HuH-7 (cell line): ENCODE results near the gene SPO11.

Source experiments
- DNase-seq: peaks from one replicate; pipeline ENCODE4 v3.0.0; 2011; ENCODE audit warnings: low spot score

Gene SPO11, protein sequence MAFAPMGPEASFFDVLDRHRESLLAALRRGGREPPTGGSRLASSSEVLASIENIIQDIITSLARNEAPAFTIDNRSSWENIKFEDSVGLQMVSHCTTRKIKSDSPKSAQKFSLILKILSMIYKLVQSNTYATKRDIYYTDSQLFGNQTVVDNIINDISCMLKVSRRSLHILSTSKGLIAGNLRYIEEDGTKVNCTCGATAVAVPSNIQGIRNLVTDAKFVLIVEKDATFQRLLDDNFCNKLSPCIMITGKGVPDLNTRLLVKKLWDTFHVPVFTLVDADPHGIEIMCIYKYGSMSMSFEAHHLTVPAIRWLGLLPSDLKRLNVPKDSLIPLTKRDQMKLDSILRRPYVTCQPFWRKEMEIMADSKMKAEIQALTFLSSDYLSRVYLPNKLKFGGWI

DNA sequence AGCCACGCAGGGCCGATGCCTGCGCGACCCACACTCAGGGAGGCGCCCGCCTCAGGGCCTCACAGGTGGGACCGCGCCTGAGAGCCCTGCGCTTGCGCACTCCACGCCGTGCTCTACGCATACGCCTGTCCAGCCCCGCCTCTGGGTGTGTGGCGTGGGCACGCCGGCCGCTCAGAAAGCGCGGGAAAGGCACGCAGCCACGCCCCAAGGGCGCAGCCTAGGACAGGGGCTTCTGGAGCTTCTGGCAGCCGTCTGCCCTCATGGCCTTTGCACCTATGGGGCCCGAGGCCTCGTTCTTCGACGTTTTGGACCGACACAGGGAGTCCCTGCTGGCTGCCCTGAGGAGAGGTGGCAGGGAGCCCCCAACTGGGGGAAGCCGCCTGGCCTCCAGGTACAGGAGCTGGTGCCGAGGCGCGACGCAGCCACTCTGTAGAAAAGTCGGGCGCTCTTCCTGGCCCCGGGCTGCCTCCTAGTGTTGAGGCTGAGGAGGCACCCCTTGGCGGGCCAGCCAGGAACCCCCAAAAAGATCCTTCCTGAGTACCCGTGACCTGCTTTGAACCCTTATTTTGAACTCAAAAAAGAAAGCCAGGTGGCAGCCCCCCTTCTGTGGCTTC lies at the start of gene SPO11:
TSS of gene SPO11 (plus strand) at position 196 of the 614 bp plus-strand sequence. CDS start at position 261, 65 bp downstream.
- no peak for DNase-seq

GRCh38 chr20:57280221-57280620 lies 49.4 kb upstream of the SPO11 start:
- DNase-seq, result no peak

DNA sequence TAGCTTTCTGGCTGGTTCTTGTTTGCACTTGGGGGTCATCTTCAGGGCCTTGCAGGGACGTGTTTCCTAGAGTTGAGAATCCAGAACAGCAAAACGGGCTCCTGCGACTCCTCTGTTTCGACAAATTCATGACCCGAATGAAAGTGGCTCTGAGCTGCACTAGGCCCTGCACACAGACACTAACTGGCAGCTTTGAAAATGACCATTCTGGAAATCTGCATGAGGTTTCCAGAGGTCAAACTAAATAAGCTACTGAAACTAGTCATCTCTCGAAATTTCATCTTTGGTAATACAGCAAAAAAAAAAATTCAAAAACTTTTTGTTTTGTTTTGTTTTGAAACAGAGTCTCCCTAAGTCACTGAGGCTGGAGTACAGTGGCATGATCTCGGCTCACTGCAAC lies 47.7 kb upstream of the SPO11 start:
- DNase-seq, result no peak

DNA sequence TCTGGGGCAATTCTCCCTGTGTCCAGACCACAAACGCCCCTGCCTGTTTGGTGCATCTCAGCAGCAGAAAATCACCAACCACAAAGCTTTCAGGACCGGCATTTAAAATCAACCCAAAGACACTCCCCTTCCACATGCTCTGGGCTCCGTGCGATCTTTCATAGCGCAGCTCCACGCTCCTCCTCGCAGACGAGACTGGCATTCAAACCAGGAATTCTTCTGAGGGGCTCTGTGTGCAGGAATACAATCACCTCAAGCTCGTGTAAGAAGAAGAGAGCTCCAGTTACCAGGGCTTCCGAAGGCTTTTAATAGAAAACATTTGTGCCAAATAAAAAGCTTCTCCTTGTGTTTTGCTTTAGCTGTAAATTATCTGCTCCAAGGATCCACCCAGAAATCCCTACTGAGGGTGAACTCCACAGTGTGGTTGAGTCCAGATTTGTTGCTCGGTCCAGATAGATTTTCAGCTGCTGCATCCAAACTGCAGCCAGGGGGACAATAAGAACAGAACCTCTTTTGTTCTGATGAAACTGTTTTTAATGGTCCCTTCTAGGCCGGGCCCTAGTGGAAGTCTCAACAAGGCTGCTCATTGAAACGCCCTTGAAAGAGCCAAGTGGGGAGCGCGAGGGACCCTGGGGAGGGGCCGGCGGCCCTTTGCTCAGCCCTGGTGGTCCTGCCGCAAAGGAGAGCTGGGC lies 46.8 kb upstream of the SPO11 start:
- no peak for DNase-seq

- no peak for DNase-seq
Observed at GRCh38 chr20:57283860-57284259, 45.7 kb upstream of the SPO11 start.

DNA sequence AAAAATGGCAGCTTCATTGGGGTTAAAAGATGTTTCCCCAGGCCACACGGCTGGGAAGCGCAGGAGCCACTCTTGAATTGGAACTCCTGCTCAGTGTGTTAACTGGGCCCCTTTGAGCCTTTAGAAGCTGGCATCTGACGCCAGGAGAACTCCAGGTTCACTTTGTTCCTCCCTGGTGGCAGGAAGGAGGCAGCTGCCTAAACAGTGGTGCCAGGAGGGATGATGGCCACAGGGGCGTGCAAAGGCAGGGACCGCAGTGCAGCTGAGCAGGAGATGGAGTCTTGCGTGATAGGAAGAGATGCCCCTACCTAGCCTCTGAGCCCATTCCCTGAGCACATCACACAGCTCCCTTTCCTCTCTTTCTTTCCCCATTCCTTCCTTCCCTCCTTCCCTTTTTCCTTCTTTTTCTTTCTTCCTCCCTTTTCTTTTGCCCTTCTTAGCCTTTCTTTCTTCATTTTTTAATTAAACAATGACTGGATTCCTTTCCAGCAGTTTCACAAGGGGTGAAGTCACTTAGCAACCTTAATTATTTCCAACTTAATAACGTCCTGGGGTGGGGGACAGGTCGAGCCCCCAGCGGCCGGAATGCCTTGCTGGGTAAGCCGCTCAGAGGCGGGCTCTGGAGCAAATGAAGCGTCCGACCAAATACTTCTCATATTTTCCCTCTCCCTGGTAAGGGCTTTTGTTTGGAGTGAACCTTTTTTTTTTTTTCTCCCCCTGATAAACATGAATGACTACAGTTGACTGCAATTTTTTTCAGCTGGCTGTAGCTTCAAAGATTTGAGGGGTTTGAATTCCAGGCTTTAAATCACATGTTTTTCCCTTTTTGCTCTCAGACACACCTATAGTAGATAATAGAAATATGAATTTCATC lies 42.4 kb upstream of the SPO11 start:
- no peak for DNase-seq

GRCh38 chr20:57287901-57288300 lies 41.7 kb upstream of the SPO11 start:
- no peak for DNase-seq

GRCh38 chr20:57288651-57289277 lies 40.8 kb upstream of the SPO11 start:
- DNase-seq, result no peak

DNA sequence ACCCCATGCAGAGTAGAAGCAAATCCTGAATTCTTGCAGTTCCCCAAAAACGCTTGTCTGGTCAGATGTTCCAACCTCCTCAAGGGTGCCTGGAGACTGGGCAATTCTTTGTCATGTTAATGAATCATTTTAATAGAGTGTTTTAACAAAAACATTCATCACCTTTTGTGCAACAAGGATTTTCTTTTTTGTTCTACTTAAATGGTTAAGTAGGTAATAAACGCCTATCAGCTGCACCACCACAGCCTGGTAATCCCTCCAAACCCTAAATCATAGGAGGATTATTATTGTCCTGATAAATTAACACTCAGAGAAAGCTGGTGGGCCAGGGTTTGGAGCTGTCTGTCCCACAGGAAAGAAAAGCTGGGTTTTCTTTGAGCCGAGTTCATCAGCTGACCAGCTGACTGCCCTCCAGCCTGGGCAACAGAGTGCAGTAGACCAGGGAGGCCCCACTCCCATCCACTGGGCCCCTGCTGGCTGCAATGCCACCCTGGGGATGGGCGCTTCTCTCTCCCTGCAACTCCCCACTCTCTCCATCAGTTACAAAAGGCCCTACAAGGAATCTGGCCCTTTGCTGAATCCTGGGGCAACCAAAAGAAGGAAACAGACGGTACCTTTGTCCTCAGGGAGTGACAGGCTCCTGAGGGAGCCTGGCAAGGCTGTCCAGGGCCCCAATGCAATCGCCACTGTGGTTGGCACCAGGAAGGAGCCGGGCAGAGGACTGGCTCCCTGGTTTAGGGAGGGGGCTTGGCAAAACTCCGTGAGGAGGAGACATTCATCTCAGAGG lies 40.0 kb upstream of the SPO11 start:
- DNase-seq, result no peak

- no peak for DNase-seq
Observed at GRCh38 chr20:57290178-57290484, 39.5 kb upstream of the SPO11 start.

DNA sequence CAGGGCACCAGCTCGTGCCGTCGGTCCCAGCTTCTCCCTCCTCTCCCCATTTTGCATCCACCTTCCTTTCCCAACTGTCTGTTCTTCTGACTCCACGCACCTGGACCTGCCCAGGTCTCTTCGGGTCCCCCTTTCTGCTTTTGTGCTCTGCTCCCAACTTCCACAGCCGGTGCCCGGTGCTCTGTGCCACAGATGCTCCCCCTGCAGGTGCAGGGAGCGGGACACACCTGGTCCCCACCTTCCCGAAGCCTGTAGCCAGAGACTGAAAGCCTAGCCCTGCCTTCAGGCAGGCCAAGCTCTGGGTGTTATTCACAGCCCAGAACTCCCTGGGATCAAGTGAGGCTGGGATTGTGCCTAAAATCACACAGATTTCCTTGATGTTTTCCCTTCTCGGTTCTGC lies 38.6 kb upstream of the SPO11 start:
- DNase-seq, result no peak

- no peak for DNase-seq
Observed at GRCh38 chr20:57291694-57292093, 37.9 kb upstream of the SPO11 start.

DNA sequence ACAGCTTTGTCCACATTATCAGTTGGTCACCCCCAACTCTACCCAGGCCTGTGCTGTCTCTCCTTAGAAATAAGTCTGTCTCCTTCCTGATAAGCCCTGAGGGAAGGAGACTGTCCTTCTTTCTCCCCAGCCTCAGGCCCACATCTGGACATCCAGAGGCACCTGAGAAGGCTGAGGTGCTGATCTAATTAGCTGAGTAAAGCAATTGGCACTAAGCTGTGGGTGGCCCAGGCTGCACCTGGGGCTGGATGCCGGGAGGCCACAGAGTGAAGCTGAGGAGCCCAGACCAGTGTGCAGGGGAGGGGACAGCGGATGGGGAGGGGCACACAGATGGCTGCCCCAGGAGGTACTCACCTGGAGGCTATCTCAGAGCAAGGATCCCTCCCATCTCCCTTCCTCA lies 37.0 kb upstream of the SPO11 start:
- DNase-seq, result no peak

GRCh38 chr20:57293995-57294394 lies 35.6 kb upstream of the SPO11 start:
- no peak for DNase-seq

DNA sequence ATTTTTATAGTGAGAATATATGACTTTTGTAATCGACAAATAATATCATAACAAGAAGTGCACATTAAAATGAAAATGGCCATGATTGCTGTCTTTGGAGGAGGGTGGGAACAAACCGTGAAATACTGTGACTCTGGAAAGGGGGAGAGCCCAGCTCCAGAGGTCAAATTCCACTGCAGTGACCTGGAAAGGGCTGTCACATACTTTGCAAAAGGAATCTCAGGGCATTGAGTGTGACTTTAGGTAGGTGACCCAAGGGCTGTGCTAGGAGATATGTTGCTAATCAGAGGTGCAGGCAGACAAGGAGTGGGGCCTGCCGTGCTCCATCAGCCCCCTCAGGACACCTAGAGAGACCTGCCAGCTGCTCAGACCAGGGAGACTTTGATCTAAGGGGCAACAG lies 35.1 kb upstream of the SPO11 start:
- DNase-seq, result no peak

DNA sequence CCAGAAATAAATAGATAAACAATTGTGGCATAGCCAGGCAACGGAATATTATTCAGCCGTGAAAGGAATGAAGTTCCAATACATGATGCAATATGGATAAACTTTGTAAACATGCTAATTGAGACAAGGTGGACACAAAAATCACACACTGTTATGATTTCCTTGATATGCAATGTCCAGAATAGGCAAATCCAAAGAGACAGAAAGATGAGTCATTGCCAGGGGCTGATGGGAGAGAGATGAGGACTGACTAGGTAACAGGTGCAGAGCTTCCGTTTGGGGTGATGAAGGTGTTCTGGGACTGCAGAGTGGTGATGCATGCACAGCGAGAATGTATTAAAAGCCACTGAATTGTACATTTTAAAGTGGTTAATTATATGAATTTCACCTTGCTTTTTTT lies 31.1 kb upstream of the SPO11 start:
- no peak for DNase-seq

DNA sequence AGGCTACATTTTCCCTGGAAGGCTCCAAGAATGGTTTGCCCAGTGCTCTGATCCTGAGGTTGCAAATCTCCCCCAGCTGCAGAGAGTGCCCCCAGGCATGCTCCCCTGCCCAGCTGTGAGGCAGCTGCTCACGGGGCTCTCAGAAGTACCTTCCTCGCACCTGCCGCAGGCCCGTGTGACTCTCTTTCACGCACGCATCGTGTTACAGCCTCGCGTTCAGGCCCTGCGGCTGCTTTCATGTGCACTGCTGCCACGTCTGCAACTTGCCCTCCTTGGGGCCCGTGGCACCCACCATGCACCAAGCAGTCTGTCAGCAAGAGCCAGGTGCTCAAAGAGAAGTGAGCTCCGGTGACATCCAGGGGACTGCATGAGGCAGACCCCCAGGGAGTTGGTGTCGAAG lies 28.6 kb upstream of the SPO11 start:
- no peak for DNase-seq

DNA sequence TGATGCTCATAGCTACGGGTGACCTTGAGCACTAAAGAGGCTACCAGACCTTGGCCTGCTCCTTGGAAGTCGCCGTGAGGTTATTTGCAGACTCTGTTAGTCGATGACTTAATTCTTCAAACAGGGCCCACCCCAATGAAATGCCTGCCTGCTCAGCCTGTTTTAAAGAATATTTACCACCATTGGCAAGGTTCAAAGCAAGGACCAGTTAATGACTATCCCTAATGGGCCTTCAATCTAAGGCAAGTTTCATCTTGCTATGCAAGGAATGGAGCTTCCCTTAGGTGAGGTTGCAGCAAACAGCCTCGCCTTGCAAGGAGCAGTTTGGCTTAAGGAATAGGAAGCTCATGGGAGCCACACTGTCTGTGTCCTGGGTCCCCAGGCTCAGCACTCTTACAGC lies 22.9 kb upstream of the SPO11 start:
- no peak for DNase-seq

- DNase-seq, result no peak
Observed at GRCh38 chr20:57308451-57309271, 20.9 kb upstream of the SPO11 start.

- DNase-seq, result no peak
Observed at GRCh38 chr20:57309544-57310115, 20.0 kb upstream of the SPO11 start.
